GM19035 (cell line): ENCODE data around the gene TP53I11.

Experiments
- ATAC-seq: cut with Tn5 transposase; IDR thresholded peaks from one replicate; pipeline ENCODE4 v1.9.1; 2021; ENCODE audit not compliant: unreplicated experiment

The TP53I11 gene, protein sequence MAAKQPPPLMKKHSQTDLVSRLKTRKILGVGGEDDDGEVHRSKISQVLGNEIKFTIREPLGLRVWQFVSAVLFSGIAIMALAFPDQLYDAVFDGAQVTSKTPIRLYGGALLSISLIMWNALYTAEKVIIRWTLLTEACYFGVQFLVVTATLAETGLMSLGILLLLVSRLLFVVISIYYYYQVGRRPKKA

DNA sequence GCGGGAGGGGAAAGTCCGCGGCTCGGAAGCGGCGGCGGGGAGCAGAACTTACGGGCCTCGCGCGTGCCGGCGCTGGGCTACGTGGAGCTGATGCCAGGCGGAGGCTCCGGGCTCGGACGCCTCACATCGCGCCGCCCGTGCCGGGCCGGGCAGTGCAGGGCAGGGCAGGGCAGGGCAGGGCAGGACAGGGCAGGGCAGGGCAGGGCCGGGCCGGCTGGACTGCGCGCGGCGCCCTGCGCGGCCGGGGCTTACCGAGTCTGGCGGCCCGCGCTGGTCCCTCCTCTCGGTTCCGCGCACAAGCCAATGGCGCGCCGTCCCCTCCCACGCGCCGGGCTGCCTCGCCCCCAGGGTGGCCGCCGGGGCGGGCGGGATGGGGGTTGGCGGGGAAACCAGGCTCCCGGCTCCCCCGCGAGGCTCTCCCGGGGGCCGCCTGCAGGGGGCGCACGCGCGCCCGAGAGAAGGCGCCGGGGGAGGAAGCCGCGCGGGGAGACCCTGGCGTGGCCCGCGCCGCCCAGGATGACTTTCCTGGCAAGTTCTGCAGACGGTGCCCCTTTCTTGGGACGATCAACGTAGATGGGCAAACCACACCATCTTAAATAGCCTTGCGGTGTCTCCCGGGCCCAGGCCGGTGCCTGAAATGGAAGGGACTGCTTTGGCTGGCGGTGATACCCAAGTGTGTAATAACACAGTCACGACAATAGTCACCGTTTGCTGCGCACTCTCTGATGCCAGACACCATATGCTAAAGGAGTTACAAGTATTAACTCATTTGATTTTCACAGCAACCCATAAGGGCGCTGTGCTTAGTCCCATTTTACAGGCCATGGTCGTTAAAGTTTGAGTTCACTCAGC, at the start of gene TP53I11:
TP53I11 (minus strand) TSS at position 259 of the 852 bp plus-strand sequence. CDS start 12,548 bp downstream, outside the sequence.
- ATAC-seq = no peak

DNA sequence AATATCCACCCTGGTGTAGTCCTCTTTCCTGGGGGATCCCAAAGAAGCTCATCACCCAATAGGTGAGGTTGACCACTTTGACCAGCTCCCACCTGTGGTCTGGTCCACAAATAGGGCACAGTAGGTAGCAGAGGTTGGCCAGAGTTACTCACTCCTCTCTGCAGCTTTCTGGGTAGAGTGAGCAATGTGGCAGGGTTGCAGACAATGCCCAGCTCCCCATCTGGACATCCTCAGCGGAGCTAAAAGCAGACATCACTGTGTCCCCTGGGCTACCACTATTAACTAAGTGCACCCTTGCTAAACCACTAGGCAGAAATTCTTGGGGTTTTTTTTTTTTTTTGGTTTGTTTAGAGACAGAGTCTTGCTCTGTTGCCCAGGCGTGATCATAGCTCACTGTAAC, 48.4 kb upstream of the TP53I11 start:
- no peak for ATAC-seq

DNA sequence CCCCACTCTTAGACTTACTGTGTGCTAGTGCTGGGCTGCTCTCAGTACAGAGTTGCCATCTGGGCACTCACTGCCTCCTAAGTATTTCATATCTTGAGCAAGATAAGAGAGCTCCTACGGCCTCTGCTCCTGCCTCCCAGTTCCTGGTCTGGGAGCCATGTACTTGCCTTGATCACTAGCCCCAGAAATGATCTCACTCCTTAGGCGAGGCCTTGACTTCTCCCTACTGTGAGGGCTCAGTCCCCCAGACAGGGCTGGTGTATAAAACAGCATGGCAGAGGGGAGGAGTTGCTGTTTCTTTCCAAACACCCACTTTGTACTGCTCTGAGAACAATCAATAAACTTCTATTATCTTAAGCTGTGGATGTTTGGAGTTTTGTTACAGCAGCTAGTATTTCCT, 47.4 kb upstream of the TP53I11 start:
- ATAC-seq = no peak

DNA sequence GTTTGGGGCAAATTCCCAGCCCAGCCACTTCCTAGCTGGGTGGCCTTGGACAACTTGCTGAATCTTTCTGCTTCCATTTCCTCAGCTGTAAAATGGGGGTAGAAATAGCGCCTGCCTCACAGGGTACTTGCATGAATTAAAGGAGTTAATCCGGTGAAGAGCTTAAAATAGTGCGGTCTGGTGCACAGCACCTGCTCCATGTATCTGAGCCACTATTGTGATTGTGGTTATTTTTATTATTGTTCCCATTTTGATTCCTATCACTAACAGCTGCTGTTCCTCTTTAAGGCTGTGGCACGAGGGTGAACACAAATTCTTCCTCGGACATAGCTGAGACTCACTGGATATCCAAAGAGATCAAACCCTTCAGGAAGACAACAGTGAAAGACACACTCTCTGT, 46.9 kb upstream of the TP53I11 start:
- ATAC-seq = no peak

DNA sequence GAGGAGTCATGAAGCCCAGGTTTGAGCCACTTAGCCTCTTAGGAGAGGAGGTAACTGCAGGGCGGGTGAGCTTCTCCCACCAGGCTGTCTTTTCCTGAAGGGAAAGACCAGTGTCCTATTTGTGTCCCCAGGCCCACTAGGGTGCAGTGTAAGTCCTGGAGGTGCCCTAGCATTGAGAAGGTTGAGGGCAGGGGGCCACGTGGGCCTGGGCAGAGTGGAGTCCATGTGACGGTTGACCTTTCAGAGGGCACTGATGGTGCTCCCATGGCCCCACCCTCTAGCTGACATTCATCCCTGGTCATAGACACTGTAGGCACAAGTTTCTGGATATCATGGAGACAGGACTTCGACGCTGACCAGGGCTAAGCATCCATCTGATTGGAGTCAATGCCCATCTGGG, 44.1 kb upstream of the TP53I11 start:
- ATAC-seq = no peak

DNA sequence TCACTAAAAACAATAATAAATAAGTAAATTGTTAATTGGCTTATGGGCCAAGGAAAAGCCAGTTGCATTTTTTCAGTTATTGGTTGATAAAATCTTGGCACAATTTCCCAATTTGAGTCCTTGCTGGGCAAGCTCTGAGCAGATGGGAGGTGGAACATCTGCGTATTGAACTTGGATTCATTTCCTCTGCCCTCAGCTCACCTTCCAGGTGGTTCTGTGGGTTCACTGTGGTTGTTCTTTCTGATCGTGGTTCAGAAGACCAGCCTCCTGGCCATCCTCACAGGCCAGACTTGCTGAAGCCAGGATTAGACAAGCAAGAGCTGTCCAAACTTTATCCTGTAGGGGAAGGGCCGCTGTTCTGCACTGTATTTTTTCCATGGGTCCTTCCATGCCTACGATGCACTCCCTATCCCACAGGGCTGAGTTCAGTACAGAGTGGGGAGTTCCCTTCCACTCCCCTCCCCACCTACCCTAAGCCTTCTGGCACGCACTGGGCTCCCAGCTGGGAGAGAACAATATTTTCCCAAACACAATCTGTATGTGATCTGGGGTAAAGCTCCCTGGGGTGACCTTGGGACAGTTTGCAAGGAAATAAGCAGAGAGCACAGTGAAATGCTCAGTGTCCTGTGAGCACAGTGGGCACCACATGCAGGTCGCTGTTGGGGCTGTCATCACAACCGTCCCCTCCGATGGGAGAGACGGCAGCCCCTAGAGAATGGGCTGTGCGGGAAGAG, 43.5 kb upstream of the TP53I11 start:
- no peak for ATAC-seq

DNA sequence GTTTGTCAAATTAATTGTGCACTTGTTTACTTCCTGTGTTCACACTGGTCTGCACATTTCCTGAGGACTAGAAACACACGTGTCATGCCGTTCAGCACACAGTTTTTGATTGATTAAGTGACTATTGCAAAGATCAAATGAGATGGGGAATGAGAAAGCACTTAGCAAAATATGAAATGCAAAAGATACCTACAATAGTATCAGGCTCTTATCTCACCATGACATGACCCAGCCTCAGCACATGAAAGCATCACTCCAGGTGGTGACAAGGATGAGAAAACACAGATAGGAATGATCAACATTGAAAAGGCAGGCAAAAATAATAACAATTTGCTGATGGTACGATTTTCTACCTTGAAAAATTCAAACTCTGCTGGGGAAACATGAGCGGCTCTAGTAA, 42.1 kb upstream of the TP53I11 start:
- ATAC-seq = no peak

DNA sequence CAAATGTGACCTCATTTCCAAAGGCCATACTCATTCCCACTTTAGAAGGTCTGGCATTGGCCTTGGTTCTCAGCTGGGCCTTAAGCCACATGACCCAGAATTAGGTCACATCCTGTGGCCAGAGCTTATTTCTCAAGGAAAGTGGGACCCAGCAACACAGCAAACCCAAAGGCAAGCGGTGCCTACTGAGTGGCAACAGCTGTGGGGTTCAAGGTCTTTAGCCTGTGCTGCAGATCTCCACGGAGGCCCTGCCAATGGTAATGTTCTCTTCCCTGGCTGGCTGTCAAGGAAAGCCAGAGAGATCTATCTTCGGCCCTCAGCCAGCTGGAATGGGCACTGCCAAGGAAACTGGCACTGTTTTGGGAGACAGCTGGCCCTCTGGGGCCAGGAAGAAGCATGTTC, 41.5 kb upstream of the TP53I11 start:
- ATAC-seq = no peak

DNA sequence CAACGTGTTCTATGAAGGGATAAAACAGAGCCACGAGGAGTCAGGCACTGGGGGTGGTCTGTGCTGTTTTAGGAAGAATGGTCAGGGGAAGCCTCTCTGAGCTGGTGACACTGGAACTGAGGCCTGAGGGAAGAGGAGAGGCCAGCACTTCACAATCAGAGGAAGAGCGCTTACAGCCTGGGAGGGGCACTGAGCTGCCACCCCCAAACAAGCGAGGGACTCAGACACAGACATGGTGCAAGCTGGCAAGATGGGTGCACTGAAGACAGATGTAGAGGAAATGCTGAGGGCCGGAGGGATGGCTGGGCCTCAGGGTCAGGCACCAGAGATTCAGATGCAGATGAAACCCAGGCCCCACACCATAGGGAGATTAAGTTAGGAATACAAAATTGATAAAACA, 40.0 kb upstream of the TP53I11 start:
- ATAC-seq = no peak

DNA sequence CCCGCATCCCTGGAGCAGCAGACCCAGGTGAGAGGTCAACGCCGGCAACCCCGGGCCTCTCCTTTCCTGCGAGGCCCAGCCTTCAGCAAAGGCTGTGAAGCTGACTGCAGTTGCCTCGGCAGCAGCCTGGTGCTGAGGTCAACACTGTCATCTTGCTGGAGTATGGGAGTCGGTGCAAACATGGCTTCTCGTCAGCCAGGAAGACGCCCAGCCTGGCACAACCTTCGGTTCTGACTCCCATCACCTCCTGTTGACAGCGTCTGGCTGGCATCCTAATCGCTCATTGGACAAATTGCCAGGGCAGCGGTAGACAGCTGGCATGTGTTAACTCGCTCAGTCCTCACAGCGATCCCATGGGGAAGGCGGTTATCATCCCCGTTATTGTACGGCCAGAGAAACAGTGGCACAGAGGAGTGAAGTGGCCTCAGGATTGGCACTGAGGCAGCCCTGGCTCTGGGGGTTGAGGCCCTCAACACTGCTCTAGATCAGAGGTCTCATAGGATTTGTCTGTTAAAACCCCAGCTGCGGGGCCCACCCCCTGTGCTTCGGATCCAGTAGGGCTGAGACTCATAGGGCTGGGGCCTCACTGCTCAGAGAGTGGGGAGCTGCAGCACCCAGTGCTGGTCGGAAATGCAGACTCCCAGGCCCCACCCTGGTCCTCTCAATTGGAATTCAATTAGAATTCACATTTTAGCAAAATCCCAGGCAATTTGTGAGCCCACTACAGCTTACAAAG, 39.3 kb upstream of the TP53I11 start:
- ATAC-seq = no peak

DNA sequence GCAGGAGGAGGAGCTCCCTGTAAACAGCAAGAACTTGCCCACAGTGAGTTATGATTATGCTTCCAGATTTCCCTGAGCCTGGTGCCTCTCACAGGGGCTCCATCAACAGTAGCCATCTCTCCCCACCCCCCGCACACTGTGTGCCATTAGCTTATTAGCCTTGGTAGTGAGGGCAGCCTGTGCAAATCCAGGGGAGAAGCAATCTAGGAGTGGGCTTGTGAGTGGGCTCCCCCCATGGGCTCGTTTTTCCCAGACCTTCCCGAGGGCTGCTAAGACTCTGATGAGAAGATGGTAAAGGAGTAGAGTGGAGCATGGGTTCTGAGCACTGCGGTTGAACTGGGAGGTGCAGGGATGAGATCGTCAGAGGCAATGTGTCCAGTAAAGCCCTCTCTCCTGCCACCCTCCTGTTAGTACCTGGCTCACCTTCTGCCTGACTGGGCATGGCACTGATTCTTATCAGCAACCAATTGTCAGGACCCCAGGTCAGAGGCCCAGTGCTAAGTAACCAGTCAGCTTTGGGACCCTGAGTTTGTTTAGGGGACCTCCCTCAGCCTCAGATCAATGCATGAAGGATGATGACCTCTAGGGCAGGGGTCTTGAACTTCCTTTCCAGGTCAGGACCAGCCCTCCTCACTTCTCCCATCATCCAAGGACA, 38.4 kb upstream of the TP53I11 start:
- ATAC-seq = no peak

DNA sequence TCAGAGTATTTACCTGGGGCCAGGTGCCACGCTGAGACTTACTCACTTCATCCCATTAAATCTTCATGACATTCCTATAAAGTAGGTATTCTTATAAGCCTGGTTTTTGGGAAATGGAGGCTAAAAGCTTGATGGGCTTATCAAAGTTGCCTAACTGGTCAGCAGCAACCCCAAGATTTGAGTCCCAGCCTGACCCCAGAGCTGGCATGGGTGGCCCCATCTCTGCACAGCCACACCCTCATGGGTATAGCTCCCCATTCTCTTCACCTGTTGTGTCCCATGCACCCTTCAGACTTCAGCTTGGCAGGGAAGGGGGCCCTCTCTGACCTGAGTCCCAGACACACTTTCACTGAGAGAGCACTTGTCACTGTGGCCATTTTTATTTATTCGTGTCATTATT, 37.4 kb upstream of the TP53I11 start:
- ATAC-seq = no peak

DNA sequence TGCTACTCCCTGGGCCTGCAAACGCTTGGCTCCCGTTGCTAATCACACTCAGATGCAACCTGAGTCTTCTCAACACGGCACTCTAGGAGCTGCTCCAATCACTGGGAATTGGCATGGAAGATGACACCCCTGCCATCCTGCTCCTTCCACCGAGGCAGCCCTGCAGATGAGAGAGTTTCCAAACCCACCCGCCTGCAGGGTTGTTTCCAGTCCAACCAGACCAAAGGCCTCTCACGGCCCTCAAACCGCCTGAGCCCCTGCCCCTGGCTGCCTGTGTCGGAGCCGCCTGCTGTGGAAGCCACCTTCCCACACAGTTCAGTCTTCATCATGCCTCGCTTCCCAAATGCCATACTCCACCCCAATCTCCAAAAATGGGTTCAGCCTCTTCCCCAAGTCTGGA, 36.8 kb upstream of the TP53I11 start:
- ATAC-seq = no peak

DNA sequence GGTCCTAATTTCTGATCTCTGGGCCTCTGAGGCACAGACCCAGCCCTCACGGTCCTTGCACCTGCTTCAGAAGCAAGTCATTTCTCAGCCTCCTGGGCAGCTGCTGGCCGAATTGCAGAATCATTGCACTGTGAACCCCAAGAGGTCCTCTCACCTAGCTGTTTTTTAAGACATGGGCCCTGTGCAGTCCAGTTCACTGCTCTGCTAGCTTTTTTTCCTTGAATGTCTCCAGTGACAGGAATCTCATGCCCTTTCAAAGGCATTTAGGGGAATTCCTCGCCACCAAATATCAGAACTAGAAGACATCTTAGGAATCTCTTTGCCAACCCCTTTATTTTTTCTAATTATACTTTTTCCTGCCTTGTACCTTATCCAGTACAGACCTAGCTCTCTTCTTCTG, 35.6 kb upstream of the TP53I11 start:
- ATAC-seq = no peak

DNA sequence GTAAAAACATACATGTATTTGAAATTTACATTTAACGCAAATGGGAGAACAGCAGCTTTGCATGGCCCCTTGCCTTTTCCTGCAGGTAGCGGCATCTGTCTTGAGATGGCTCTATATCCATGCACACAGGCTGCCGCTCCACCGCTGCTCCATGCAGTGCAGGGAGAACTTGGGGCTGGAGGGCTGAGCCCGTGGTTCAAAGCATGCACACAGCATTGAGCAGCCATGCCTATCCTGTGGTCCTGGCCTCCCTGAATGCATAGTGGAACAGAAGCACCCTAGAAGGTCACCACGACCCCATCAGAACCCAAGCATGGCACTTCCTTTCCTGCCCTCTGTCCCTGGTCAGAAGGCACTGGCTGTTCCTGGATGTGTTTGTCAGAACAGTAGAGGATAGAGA, 35.0 kb upstream of the TP53I11 start:
- no peak for ATAC-seq

DNA sequence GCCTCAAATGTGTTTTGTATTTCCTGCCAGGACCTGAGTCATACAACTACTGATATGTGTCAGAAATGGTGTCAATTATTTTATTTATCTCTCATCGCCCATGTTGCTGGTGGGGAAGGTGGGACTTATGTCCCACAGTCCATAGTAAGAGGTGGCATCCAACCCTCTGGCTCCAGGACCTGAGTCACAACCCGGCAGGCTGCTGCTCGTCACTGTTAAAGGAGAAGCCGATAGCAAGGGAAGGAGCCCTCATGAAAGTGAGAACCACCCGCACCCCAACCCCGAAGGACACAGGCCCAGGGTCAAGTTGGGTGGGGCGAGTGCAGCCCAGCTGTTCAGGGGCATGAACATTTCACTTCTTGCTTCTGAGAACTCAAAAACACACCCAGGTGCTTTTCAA, 33.1 kb upstream of the TP53I11 start:
- ATAC-seq = no peak

DNA sequence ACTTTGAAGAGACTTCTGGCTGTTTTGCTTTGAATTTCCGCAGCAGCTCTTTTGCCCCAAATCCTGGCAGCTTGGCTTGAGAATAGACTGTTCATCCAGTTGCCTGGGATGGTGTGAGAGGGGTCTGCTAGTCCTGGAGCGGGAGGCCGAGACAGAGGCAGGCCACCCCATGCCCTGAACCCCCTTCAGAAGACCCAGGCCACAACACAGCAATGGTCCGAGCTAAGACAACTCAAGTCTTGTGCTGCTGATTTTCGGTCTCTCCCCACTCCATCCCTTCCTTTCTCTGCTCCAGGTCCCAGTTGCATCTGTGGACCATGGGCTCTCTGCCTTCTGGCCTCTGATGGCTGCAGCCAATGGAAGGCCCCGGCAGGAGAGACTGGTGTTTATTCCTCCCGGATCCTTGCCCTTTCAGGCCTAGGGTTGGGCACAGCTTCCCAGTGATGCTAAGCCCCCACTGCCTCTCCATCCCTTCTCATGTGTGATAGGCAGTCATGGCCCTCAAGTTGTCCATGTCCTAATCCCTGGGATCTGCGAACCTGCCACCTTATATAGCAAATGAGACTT, 31.9 kb upstream of the TP53I11 start:
- no peak for ATAC-seq

DNA sequence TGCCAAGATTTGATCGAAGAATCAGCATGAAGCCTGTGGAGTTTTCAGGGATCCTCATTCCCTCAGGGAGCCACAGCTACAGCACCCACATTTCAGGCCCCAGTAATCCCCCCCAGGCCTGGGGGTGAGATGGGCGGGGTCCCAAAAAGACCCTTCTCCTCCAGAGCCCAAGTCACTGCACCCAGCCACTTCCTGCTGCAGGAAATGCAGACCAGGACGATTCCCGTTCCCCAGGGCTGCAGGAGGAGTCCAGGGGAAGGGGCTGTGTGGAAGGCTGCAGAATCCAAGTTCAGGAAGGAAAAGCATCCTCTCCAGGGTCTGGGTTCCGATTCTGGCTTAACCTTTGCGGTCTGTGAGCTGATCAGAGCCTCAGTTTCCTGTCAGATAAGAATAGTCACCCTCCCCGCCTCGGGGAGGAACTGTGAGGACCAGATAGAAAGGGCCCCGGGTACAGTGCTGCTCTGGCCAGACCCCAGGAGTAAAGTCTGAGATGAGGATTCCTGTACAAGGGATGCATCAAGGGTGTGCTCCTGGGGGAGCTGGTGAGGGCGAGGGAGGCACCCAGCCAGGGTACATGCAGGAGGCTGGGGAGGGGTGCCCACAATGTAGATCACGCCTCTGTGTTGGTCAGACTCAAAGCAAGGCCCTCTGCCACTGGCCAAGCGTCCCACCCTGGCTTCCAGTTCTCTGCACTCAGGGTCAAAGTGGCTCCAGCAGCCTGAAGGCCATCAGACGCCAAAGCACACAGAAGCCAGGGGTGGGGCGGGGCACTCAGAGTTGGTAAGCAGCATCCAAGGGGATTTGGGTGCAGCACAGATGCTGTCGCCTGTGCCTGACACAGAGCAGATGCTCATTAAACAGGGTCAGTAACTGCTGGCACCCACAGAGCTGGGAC, 30.1 kb upstream of the TP53I11 start:
- no peak for ATAC-seq
